ENCODE measurements around the gene MED13L.

- TF ChIP-seq, protein P1, sequence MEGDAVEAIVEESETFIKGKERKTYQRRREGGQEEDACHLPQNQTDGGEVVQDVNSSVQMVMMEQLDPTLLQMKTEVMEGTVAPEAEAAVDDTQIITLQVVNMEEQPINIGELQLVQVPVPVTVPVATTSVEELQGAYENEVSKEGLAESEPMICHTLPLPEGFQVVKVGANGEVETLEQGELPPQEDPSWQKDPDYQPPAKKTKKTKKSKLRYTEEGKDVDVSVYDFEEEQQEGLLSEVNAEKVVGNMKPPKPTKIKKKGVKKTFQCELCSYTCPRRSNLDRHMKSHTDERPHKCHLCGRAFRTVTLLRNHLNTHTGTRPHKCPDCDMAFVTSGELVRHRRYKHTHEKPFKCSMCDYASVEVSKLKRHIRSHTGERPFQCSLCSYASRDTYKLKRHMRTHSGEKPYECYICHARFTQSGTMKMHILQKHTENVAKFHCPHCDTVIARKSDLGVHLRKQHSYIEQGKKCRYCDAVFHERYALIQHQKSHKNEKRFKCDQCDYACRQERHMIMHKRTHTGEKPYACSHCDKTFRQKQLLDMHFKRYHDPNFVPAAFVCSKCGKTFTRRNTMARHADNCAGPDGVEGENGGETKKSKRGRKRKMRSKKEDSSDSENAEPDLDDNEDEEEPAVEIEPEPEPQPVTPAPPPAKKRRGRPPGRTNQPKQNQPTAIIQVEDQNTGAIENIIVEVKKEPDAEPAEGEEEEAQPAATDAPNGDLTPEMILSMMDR (conservative IDR thresholded peaks at IDR 0.05 in 1 of 2, IDR thresholded peaks at IDR 0.05 in 1 of 2; ENCODE audit: extremely low read depth in 1 of 2, insufficient read depth in 1 of 2, low read depth in 1 of 2, low read length in 2 of 2) = no peak
- no peak for TF ChIP-seq EZH2 (IDR thresholded peaks at IDR 0.05; ENCODE audit: borderline replicate concordance, low read length)
These were observed 283.8 kb downstream of the MED13L start for GRCh38 chr12:115993737-115994136.
